Measurements from ENCODE around the gene BAIAP2L1.

BAIAP2L1 gene

DNA sequence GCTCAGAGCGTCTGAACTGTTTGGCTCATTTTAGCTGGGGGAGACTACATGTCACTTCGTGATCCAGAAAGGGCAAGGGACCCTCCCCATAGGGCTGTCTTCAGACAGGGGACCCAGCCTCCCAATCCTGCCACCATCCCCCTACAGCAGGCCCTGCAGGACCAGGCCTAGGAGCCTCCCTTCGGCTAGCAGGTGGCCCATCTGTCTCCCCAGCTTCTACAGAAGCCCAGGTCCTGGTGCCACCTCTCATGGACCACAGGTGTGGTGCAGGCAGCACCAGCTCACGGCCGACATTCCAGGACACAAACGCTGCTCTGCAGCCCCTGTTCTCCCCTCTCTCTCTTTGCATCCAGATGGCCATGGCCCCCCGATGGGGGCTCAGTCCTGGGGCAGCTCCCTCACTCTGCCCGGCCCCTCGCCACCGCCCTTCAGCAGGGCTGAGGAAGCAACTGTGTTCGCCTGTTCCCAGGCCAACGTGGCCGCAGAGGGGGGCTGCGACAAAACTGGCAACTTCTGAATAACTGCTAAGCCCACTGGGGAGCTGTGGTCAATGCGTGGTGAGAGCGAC, 159.1 kb downstream of the BAIAP2L1 start:
- FAIRE-seq (no peak), DNase-seq (ENCODE audit: low spot score) (no peak)
